ENCODE results near the gene SMARCD3. TPM values are rescaled to one million over a fixed set of nuclear protein-coding genes. Genes with fewer than 3 reads are reported as not detected.

SMARCD3 gene
- total and polyA plus RNA-seq, 2 donors from 2014 or later = 46.4 to 52.5 TPM

GRCh38 chr7:151243408-151244195, 4.9 kb downstream of the SMARCD3 start:
- peaks cover 0 to 11% (median 2%) of the 10 kb centered on the region in 3 donors for H3K36me3 ChIP-seq (ENCODE audit: control insufficient read depth in 2 of 3, insufficient read depth in 3 of 3, low read length in 3 of 3)
- intact Hi-C loops (cut with DNase I) = loop anchor here (10.0 kb wide), 1 partner anchor 61 kb away; no protein-coding TSS in a partner anchor
- peak in 3 of 5 donors; percentile 24 to 62 (median 37) for DNase-seq
- H3K4me3 ChIP-seq (ENCODE audit: low read length in 3 of 3) = no peak overlapping the region
- H3K27me3 ChIP-seq (ENCODE audit: control insufficient read depth, insufficient read depth, low read length) = no peaks in the 10 kb centered on the region
- no peak for FAIRE-seq
- H3K9me3 ChIP-seq (ENCODE audit: control insufficient read depth in 2 of 3, insufficient read depth in 1 of 3, low read length in 3 of 3) = no peaks in the 10 kb centered on the region
- H3K4me1 ChIP-seq (ENCODE audit: control insufficient read depth in 2 of 3, insufficient read depth in 2 of 3, low read depth in 1 of 3, low read length in 3 of 3) = peaks cover 0 to 32% (median 10%) of the 10 kb centered on the region in 3 donors
- H3K9ac ChIP-seq (ENCODE audit: low read length in 3 of 3) = no peak overlapping the region
- no peak overlapping the region for H3K27ac ChIP-seq (ENCODE audit: low read depth in 2 of 2, low read length in 2 of 2)
- TF ChIP-seq CTCF (IDR thresholded peaks at IDR 0.05; ENCODE audit: borderline replicate concordance, extremely low read depth, insufficient read depth) = no peak

- intact Hi-C loops (cut with DNase I) = loop anchor here (10.0 kb wide), 1 partner anchor 62 kb away; no protein-coding TSS in a partner anchor
- FAIRE-seq = no peak
- DNase-seq = no peak
- no peaks in the 10 kb centered on the region for H3K9me3 ChIP-seq (ENCODE audit: control insufficient read depth in 2 of 3, insufficient read depth in 1 of 3, low read length in 3 of 3)
- no peak overlapping the region for H3K27ac ChIP-seq (ENCODE audit: low read depth in 2 of 2, low read length in 2 of 2)
- H3K9ac ChIP-seq (ENCODE audit: low read length in 3 of 3) = no peak overlapping the region
- H3K27me3 ChIP-seq (ENCODE audit: control insufficient read depth, insufficient read depth, low read length) = no peaks in the 10 kb centered on the region
- H3K36me3 ChIP-seq (ENCODE audit: control insufficient read depth in 2 of 3, insufficient read depth in 3 of 3, low read length in 3 of 3) = peaks cover 0 to 11% (median 2%) of the 10 kb centered on the region in 3 donors
- H3K4me3 ChIP-seq (ENCODE audit: low read length in 3 of 3) = no peak overlapping the region
- peaks cover 0 to 32% (median 10%) of the 10 kb centered on the region in 3 donors for H3K4me1 ChIP-seq (ENCODE audit: control insufficient read depth in 2 of 3, insufficient read depth in 2 of 3, low read depth in 1 of 3, low read length in 3 of 3)
- no peak for TF ChIP-seq CTCF (IDR thresholded peaks at IDR 0.05; ENCODE audit: borderline replicate concordance, extremely low read depth, insufficient read depth)
Observed at GRCh38 chr7:151243045-151243349, 5.5 kb downstream of the SMARCD3 start.

GRCh38 chr7:151242159-151243044, 6.1 kb downstream of the SMARCD3 start:
- FAIRE-seq = no peak
- TF ChIP-seq CTCF (IDR thresholded peaks at IDR 0.05; ENCODE audit: borderline replicate concordance, extremely low read depth, insufficient read depth) = no peak
- peaks cover 0 to 11% (median 2%) of the 10 kb centered on the region in 3 donors for H3K36me3 ChIP-seq (ENCODE audit: control insufficient read depth in 2 of 3, insufficient read depth in 3 of 3, low read length in 3 of 3)
- peaks cover 0 to 28% (median 7%) of the 10 kb centered on the region in 3 donors for H3K4me1 ChIP-seq (ENCODE audit: control insufficient read depth in 2 of 3, insufficient read depth in 2 of 3, low read depth in 1 of 3, low read length in 3 of 3)
- DNase-seq = peak in 1 of 5 donors; percentile 28
- no peak overlapping the region for H3K4me3 ChIP-seq (ENCODE audit: low read length in 3 of 3)
- H3K9me3 ChIP-seq (ENCODE audit: control insufficient read depth in 2 of 3, insufficient read depth in 1 of 3, low read length in 3 of 3) = no peaks in the 10 kb centered on the region
- H3K27me3 ChIP-seq (ENCODE audit: control insufficient read depth, insufficient read depth, low read length) = no peaks in the 10 kb centered on the region
- H3K27ac ChIP-seq (ENCODE audit: low read depth in 2 of 2, low read length in 2 of 2) = no peak overlapping the region
- intact Hi-C loops (cut with DNase I) = loop anchor here (10.0 kb wide), 1 partner anchor 62 kb away; no protein-coding TSS in a partner anchor
- no peak overlapping the region for H3K9ac ChIP-seq (ENCODE audit: low read length in 3 of 3)

All from kidney (tissue), 14 donors.